GM19328 (cell line): ENCODE data around the gene CHKB.

Experiments used
- ATAC-seq: cut with Tn5 transposase; IDR thresholded peaks from one replicate; pipeline ENCODE4 v1.9.1; 2021; ENCODE audit warnings: mild to moderate bottlenecking, moderate library complexity; ENCODE audit not compliant: unreplicated experiment

Gene CHKB

GRCh38 chr22:50600967-50601668 lies 18.5 kb upstream of the CHKB start:
- ATAC-seq: no peak

GRCh38 chr22:50600538-50600937 lies 17.9 kb upstream of the CHKB start, which contains the start of gene MAPK8IP2:
TSS of gene MAPK8IP2 (plus strand) at chr22:50600793. CDS start at chr22:50600819, 26 bp downstream.
- no peak for ATAC-seq

DNA sequence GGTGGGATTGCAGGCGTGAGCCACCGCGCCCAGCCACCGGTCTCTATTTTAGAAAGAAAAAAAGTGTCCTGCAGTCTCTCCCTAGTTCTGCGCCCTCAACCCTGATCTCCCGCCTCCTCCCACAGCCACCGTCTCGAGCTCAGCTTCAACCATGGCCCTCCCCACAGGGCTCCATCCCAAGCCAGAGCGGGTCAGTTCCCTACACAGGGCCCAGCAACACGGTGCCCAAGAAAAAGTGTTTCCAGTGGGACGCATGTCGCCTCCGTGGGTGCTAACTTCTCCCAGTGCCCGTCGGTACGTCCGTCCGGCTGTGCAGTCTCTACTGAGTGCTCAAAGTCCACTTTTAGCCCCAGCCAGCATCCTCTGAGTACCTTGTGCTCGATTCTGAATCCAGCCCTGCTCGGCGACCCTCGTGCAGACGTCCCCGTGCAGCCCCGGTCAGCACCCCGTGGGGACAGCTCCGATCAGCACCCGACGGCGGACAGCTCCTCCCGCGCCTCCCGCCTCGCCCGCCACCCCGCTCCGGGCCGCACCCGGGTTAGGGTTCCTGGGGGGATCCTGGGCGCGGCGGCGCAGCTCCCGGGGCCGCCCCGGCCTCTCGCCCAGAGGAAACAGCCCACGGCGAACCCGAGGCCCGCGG lies 17.3 kb upstream of the CHKB start:
- ATAC-seq: no peak

- no peak for ATAC-seq
Measured at GRCh38 chr22:50597097-50597496, 14.4 kb upstream of the CHKB start.

GRCh38 chr22:50595189-50595588 lies 12.5 kb upstream of the CHKB start:
- ATAC-seq: no peak

- no peak for ATAC-seq
Measured at GRCh38 chr22:50587407-50587806, 4.8 kb upstream of the CHKB start.

DNA sequence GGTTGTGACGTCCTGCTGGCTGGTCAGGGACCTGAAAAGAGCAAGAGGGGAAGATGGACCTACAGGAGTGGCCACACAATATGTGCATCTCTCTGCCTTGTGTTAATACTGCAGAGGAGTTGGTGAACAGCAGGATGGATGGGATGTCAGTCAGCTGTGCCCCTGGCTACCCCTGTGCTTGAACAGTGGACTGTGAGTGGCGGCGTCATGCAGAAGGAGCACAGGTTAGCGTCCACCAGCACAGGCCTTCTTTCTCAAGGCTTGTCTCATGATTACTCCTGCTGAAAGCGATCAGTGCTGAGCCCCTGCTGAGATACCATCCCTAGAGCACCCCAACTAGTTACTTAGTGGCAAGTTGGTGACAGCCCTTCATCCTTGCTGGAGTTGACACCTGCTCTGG lies 3.8 kb upstream of the CHKB start:
- no peak for ATAC-seq

DNA sequence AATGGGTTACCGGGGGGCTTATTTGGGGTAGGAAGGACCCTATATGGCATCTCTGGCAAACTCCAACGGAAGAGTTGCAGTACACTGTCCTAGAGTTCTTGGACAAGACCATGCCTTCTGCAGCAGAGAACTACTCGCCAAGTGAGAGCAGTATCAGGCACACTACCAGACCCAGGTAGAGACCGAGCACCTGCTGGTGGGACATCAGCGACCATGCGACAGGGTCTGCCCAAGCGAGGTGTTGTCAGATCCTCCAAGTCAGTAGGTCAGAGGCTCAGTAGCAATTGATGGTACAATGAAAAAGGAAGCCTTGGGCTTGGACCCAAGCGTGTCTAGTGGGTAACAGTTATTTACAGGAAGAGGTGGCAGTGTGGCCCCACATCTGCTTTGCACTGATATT lies 3.1 kb upstream of the CHKB start:
- ATAC-seq: no peak

- no peak for ATAC-seq
Measured at GRCh38 chr22:50585238-50585637, 2.6 kb upstream of the CHKB start.

DNA sequence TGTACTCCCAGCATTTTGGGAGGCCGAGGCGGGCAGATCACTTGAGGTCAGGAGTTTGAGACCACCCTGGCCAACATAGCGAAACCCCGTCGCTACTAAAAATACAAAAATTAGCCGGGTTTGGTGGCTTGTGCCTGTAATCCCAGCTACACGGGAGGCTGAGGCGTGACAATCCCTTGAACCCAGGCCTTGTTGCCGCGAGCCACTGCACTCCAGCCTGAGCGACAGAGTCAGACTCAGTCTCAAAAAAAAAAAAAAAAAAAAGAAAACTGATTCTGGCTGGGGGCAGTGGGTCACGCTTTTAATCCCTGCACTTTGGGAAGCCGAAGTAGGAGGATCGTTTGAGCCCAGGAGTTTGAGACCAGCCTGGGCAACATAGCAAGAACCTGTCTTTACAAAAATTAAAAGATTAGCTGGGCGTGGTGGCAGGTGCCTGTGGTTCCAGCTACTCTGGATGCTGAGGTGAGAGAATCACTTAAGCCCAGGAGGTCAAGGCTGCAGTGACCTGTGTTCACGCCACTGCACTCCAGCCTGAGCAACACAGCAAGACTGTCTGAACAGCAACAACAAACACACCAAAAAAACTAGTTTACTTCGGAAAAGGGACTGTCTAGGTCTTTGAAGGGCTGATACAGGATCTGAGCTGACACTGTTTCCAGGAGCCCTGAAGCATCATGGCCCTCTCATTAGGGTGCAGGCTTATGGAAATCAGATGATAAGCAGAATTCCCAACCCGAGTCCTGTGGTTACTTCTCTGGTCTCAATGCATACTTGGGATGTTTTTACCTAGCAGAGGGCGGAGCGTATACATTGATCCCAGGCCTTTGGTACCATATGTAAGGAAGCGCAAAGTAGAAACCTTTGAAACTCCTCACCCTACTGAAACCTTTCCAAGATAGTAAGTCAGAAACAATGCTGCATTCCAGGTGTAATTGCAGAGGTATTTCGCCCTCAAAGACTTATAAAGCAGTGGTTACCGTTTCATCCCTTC lies 1.8 kb upstream of the CHKB start:
- ATAC-seq: no peak

DNA sequence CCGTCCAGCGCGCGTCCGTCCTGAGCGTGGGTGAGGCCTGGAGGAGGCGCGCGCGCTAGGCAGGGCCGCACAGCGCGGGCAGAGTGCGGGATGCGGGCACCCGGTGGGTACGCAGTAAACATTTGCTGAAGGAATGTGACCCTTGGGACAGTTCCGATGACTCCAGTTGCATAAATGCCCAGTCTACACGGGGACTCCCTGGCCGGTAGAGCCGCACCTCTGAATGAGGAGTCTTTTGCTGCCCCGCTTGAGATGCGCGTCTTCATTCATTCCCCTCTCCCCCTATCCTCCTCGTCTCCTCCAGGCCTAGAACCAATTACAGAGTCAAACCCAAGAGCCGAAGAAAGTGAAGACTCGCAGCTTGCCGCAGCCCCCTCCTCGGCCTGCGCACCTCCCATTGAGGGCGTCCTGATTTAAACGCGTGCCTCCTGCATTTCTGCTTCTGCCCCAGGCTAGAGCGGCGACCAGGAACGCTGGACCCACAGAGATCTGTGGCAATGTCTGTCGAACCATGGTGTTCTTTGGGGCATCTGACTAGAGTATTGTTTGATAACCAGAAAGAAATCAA lies 729 bp upstream of the CHKB start:
- ATAC-seq: peak; percentile 24

DNA sequence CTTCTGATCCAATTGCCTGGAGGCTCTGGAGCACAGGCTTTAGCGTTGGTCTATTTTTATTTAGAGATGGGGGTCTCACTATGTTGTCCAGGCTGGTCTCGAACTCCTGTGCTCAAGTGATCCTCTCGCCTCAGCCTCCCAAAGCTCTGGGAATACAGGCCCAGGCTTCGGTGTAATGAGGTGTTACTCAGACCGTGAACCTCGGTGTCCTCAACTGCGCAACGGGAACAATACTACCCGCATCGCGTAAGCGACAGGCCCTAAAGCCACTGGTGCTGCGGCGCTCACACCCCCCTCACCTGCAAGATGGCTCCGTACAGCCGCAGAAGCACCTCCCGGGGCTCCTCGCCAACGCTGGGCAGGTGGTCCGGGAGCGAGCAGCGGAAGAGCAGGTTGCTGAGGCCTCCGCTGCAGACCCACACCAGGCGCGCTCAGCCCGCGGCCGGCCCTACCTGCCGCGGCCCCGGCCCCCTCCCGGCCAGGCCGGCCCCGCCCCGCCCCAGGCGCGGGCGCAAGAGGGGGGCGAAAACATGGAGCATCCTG lies 628 bp downstream of the CHKB start:
- ATAC-seq: peak; percentile 23

GRCh38 chr22:50581031-50581949 lies 1.4 kb downstream of the CHKB start:
- no peak for ATAC-seq

- no peak for ATAC-seq
Measured at GRCh38 chr22:50579752-50580151, 2.9 kb downstream of the CHKB start.

GRCh38 chr22:50578776-50579310 lies 3.8 kb downstream of the CHKB start:
- ATAC-seq: no peak

DNA sequence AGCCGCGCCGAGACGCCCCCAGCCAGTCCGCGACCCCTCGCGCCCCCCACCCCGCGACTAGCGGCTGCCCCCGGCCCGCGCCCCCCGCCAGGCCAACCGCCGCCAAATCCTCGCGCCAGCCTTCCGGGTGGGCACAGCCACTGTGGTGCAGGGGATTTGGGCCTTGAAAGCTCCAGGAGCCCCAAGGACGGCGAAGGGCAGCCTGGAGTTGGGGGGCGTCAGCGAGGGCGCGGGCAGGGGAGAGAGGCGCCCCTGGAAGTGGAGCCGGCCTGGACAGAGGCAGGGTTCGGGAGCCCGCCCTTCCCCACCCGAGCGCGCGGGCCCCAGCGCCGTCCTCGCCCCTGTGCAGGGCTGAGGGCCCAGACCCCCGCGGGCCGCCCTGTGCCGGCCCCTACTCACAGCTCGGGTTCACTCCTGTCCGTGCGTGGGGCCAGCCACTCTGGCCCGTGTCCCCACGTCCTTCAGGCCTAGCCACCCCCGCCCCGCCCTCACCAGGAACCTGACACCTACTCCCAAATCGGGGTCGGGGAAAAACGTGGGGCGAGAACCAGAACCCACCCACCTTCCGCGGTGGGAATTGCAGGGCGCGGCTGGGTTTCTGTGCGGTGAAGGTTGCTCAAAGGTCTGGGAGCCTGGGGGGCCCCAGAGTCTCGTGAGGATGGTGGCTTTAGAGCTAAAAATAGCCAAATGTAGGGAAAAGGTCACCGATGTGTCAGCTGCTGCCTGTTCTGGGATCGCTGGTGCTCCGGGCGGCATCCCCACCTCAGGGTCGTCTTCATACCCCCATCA lies 4.5 kb downstream of the CHKB start, which contains the start of gene CPT1B:
TSS of gene CPT1B (minus strand) at position 441 of the 789 bp plus-strand sequence. CDS start 512 bp downstream, outside the sequence.
- ATAC-seq: no peak

DNA sequence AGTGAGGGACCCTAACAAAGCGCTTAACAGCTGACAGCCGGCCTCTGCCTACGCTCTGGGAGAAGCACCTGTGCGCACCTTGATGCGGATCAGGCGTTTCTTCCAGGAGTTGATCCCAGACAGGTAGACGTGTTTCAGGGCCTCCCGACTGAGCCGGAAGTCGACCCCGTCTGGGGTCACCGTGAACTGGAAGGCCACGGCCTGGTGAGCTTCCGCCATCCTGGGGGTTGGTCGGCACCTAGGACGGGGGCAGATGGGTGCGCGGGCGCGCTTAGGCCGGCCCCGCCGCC lies 5.0 kb downstream of the CHKB start:
- ATAC-seq: no peak

- ATAC-seq: no peak
Measured at GRCh38 chr22:50576806-50577696, 5.6 kb downstream of the CHKB start.
